ENCODE results near the gene HES5.

DNA sequence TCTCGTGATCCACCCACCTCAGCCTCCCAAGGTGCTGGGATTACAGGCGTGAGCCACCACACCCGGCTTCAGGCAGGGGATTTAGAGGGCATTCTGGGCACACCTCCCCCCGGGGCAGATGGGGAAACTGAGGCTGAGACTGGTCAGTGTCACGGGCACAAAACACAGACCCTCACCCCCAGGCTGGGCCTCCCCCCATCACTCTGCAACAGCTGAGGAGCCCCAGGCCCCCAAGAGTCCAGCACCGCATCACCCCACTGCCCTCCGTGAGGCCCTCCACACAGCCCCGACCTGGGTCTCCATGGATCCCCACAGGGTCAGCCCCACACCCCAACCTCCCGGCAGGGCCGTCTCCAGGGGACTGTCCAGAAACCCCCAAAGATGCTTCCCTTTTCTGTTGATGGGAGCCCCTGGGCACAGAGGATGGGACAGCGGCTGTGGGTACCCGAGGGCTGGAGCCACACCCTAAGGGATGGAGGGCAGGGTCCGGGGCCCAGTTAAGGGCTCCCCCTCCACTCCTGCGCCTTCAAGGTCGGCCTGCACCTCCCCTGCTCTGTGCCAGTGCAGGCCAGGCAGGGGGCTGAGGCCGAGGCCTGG is 37.1 kb upstream of the HES5 start:
- no peak for TF ChIP-seq ELK1 (IDR thresholded peaks at IDR 0.05; ENCODE audit: borderline replicate concordance, low read depth, low read length)
- TF ChIP-seq CTCF (conservative IDR thresholded peaks at IDR 0.05; ENCODE audit: low read depth, low read length), result no peak
- TF ChIP-seq POLR2A (IDR thresholded peaks at IDR 0.05; ENCODE audit: low read depth, low read length), result no peak
- TF ChIP-seq USF2 (IDR thresholded peaks at IDR 0.05; ENCODE audit: low read depth, low read length), result no peak
- TF ChIP-seq MXI1 (IDR thresholded peaks at IDR 0.05; ENCODE audit: borderline replicate concordance, low read depth, low read length), result no peak
- no peak for TF ChIP-seq CHD1 (IDR thresholded peaks at IDR 0.05; ENCODE audit: low read depth, low read length)
- no peak for TF ChIP-seq BHLHE40 (IDR thresholded peaks at IDR 0.05; ENCODE audit: low read depth, low read length)
